ENCODE data around the gene ROBO1. TPM values are rescaled to one million over a fixed set of nuclear protein-coding genes. Genes with fewer than 3 reads are reported as not detected.

ROBO1 gene
- total and polyA plus RNA-seq, 3 experiments from 2014 or later = 0.54 to 0.59 (median 0.55) TPM

- Histone ChIP-seq H3K9me3 (ENCODE audit: low read length) (no peaks in the 10 kb centered on the region), H3K27me3 (ENCODE audit: insufficient read depth, low read length, poor library complexity, severe bottlenecking) (no peaks in the 10 kb centered on the region), H3K4me3 (ENCODE audit: low read length) (no peak overlapping the region), H3K27ac (ENCODE audit: low read depth, low read length) (no peak overlapping the region), H3K36me3 (ENCODE audit: insufficient read depth, low read length) (no peaks in the 10 kb centered on the region), H3K4me1 (ENCODE audit: insufficient read depth, low read length) (no peaks in the 10 kb centered on the region)
- peaks cover 0 to 17% (median 6%) of the 10 kb centered on the region in 5 donors for H3K9me3 Mint-ChIP-seq
- no peaks in the 10 kb centered on the region for H3K27me3 Mint-ChIP-seq
- no peak overlapping the region for H3K27ac Mint-ChIP-seq
- H3K4me3 Mint-ChIP-seq = no peak overlapping the region
- CTCF ChIA-PET = no interaction called here
- H3K4me1 Mint-ChIP-seq = no peaks in the 10 kb centered on the region
- POLR2A ChIA-PET = no interaction called here
- DNase-seq = no peak
- H3K36me3 Mint-ChIP-seq = no peaks in the 10 kb centered on the region
Measured at GRCh38 chr3:78825858-78826215, 942.0 kb downstream of the ROBO1 start.

- no peaks in the 10 kb centered on the region for H3K9me3 ChIP-seq (ENCODE audit: low read length)
Measured at GRCh38 chr3:78825118-78825857, 942.5 kb downstream of the ROBO1 start.

DNA sequence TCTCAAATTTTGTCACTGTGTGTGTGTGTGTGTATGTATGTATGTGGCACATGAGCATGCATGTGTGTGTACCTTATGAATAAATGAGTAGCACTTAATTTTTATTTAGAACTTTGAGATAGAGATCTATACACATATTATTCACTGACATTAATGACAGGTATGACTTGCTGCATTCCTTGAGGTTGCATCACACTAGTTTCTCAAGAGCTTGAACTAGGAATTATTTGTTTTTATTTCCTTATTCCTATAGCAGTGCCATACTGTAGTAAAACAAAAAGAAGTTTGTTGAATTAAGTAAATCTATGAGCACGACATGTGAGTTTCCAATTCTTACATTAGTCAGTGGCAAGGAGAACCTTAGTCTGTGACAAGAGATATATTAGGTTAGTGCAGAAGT, 943.9 kb downstream of the ROBO1 start:
- Mint-ChIP-seq H3K27ac (no peak overlapping the region), H3K27me3 (no peaks in the 10 kb centered on the region), H3K9me3 (peaks cover 2 to 23% (median 6%) of the 10 kb centered on the region in 5 donors), H3K4me1 (no peaks in the 10 kb centered on the region), H3K36me3 (peaks cover 0 to 2% (median 0%) of the 10 kb centered on the region in 3 donors), H3K4me3 (no peak overlapping the region)
- no peaks in the 10 kb centered on the region for H3K27me3 ChIP-seq (ENCODE audit: insufficient read depth, low read length, poor library complexity, severe bottlenecking)
- ChIA-PET CTCF (no interaction called here), POLR2A (no interaction called here)
- no peaks in the 10 kb centered on the region for H3K36me3 ChIP-seq (ENCODE audit: insufficient read depth, low read length)
- H3K4me3 ChIP-seq (ENCODE audit: low read length) = no peak overlapping the region
- DNase-seq = no peak
- H3K9me3 ChIP-seq (ENCODE audit: low read length) = no peaks in the 10 kb centered on the region
- no peak overlapping the region for H3K27ac ChIP-seq (ENCODE audit: low read depth, low read length)
- no peaks in the 10 kb centered on the region for H3K4me1 ChIP-seq (ENCODE audit: insufficient read depth, low read length)

More at GRCh38 chr3:78825118-78825857, 942.5 kb downstream of the ROBO1 start:
- no peak overlapping the region for H3K27ac Mint-ChIP-seq
- H3K9me3 Mint-ChIP-seq = peaks cover 0 to 19% (median 6%) of the 10 kb centered on the region in 5 donors
- H3K4me3 Mint-ChIP-seq = no peak overlapping the region
- Histone ChIP-seq H3K27ac (ENCODE audit: low read depth, low read length) (no peak overlapping the region), H3K4me3 (ENCODE audit: low read length) (no peak overlapping the region), H3K4me1 (ENCODE audit: insufficient read depth, low read length) (no peaks in the 10 kb centered on the region), H3K36me3 (ENCODE audit: insufficient read depth, low read length) (no peaks in the 10 kb centered on the region), H3K27me3 (ENCODE audit: insufficient read depth, low read length, poor library complexity, severe bottlenecking) (no peaks in the 10 kb centered on the region)
- no peaks in the 10 kb centered on the region for H3K36me3 Mint-ChIP-seq
- H3K4me1 Mint-ChIP-seq = no peaks in the 10 kb centered on the region
- DNase-seq = no peak
- POLR2A ChIA-PET = no interaction called here
- CTCF ChIA-PET = no interaction called here
- no peaks in the 10 kb centered on the region for H3K27me3 Mint-ChIP-seq

- Histone ChIP-seq H3K27me3 (ENCODE audit: insufficient read depth, low read length, poor library complexity, severe bottlenecking) (no peaks in the 10 kb centered on the region), H3K36me3 (ENCODE audit: insufficient read depth, low read length) (no peaks in the 10 kb centered on the region), H3K4me1 (ENCODE audit: insufficient read depth, low read length) (no peaks in the 10 kb centered on the region), H3K27ac (ENCODE audit: low read depth, low read length) (no peak overlapping the region), H3K4me3 (ENCODE audit: low read length) (no peak overlapping the region), H3K9me3 (ENCODE audit: low read length) (no peaks in the 10 kb centered on the region)
- H3K9me3 Mint-ChIP-seq = peaks cover 2 to 23% (median 6%) of the 10 kb centered on the region in 5 donors
- peaks cover 0 to 2% (median 0%) of the 10 kb centered on the region in 3 donors for H3K36me3 Mint-ChIP-seq
- ChIA-PET POLR2A (no interaction called here), CTCF (no interaction called here)
- H3K4me3 Mint-ChIP-seq = no peak overlapping the region
- H3K27me3 Mint-ChIP-seq = no peaks in the 10 kb centered on the region
- no peaks in the 10 kb centered on the region for H3K4me1 Mint-ChIP-seq
- DNase-seq = no peak
- no peak overlapping the region for H3K27ac Mint-ChIP-seq
Measured at GRCh38 chr3:78823434-78823833, 944.4 kb downstream of the ROBO1 start.

- H3K9me3 ChIP-seq (ENCODE audit: low read length) = no peaks in the 10 kb centered on the region
- no peaks in the 10 kb centered on the region for H3K4me1 Mint-ChIP-seq
- no peaks in the 10 kb centered on the region for H3K27me3 ChIP-seq (ENCODE audit: insufficient read depth, low read length, poor library complexity, severe bottlenecking)
- no peak overlapping the region for H3K27ac ChIP-seq (ENCODE audit: low read depth, low read length)
- no peaks in the 10 kb centered on the region for H3K36me3 ChIP-seq (ENCODE audit: insufficient read depth, low read length)
- H3K4me3 ChIP-seq (ENCODE audit: low read length) = no peak overlapping the region
- H3K27me3 Mint-ChIP-seq = no peaks in the 10 kb centered on the region
- no peak overlapping the region for H3K4me3 Mint-ChIP-seq
- peaks cover 2 to 23% (median 6%) of the 10 kb centered on the region in 5 donors for H3K9me3 Mint-ChIP-seq
- peaks cover 0 to 2% (median 0%) of the 10 kb centered on the region in 3 donors for H3K36me3 Mint-ChIP-seq
- no peaks in the 10 kb centered on the region for H3K4me1 ChIP-seq (ENCODE audit: insufficient read depth, low read length)
- POLR2A ChIA-PET = no interaction called here
- H3K27ac Mint-ChIP-seq = no peak overlapping the region
- CTCF ChIA-PET = no interaction called here
- no peak for DNase-seq
Measured at GRCh38 chr3:78822726-78823125, 945.1 kb downstream of the ROBO1 start.

GRCh38 chr3:78820542-78820941, 947.3 kb downstream of the ROBO1 start:
- H3K27me3 Mint-ChIP-seq = no peaks in the 10 kb centered on the region
- H3K36me3 Mint-ChIP-seq = peaks cover 0 to 2% (median 0%) of the 10 kb centered on the region in 3 donors
- H3K4me1 Mint-ChIP-seq = no peaks in the 10 kb centered on the region
- no peak for DNase-seq
- H3K27ac Mint-ChIP-seq = no peak overlapping the region
- peaks cover 2 to 24% (median 9%) of the 10 kb centered on the region in 5 donors for H3K9me3 Mint-ChIP-seq
- ChIA-PET CTCF (no interaction called here), POLR2A (no interaction called here)
- Histone ChIP-seq H3K36me3 (ENCODE audit: insufficient read depth, low read length) (no peaks in the 10 kb centered on the region), H3K9me3 (ENCODE audit: low read length) (no peaks in the 10 kb centered on the region), H3K4me1 (ENCODE audit: insufficient read depth, low read length) (no peaks in the 10 kb centered on the region), H3K27ac (ENCODE audit: low read depth, low read length) (no peak overlapping the region), H3K4me3 (ENCODE audit: low read length) (no peak overlapping the region), H3K27me3 (ENCODE audit: insufficient read depth, low read length, poor library complexity, severe bottlenecking) (no peaks in the 10 kb centered on the region)
- H3K4me3 Mint-ChIP-seq = no peak overlapping the region

GRCh38 chr3:78818161-78818985, 949.4 kb downstream of the ROBO1 start:
- no peaks in the 10 kb centered on the region for H3K9me3 ChIP-seq (ENCODE audit: low read length)
- H3K27ac ChIP-seq (ENCODE audit: low read depth, low read length) = no peak overlapping the region
- peak in 1 of 5 donors; percentile 36 for DNase-seq
- ChIA-PET POLR2A (no interaction called here), CTCF (no interaction called here)
- H3K36me3 Mint-ChIP-seq = peaks cover 0 to 2% (median 0%) of the 10 kb centered on the region in 3 donors
- peaks cover 2 to 25% (median 9%) of the 10 kb centered on the region in 5 donors for H3K9me3 Mint-ChIP-seq
- no peak overlapping the region for H3K4me3 Mint-ChIP-seq
- no peak overlapping the region for H3K27ac Mint-ChIP-seq
- no peaks in the 10 kb centered on the region for H3K36me3 ChIP-seq (ENCODE audit: insufficient read depth, low read length)
- no peaks in the 10 kb centered on the region for H3K4me1 ChIP-seq (ENCODE audit: insufficient read depth, low read length)
- H3K27me3 ChIP-seq (ENCODE audit: insufficient read depth, low read length, poor library complexity, severe bottlenecking) = no peaks in the 10 kb centered on the region
- H3K27me3 Mint-ChIP-seq = no peaks in the 10 kb centered on the region
- H3K4me1 Mint-ChIP-seq = no peaks in the 10 kb centered on the region
- H3K4me3 ChIP-seq (ENCODE audit: low read length) = no peak overlapping the region

GRCh38 chr3:78814893-78815562, 952.8 kb downstream of the ROBO1 start:
- CTCF ChIA-PET = interaction anchor here (0.8 kb wide), 1 partner anchor 21 kb away, joined by 3 read pairs; no protein-coding TSS in a partner anchor
- peaks cover 3 to 15% (median 11%) of the 10 kb centered on the region in 5 donors for H3K9me3 Mint-ChIP-seq

More at GRCh38 chr3:78814893-78815562, 952.8 kb downstream of the ROBO1 start:
- DNase-seq = no peak
- no peaks in the 10 kb centered on the region for H3K27me3 ChIP-seq (ENCODE audit: insufficient read depth, low read length, poor library complexity, severe bottlenecking)
- Mint-ChIP-seq H3K27ac (no peak overlapping the region), H3K4me3 (no peak overlapping the region), H3K36me3 (peaks cover 0 to 2% (median 0%) of the 10 kb centered on the region in 3 donors), H3K27me3 (no peaks in the 10 kb centered on the region), H3K4me1 (no peaks in the 10 kb centered on the region)
- no peaks in the 10 kb centered on the region for H3K4me1 ChIP-seq (ENCODE audit: insufficient read depth, low read length)
- H3K4me3 ChIP-seq (ENCODE audit: low read length) = no peak overlapping the region
- POLR2A ChIA-PET = no interaction called here
- no peaks in the 10 kb centered on the region for H3K9me3 ChIP-seq (ENCODE audit: low read length)
- H3K36me3 ChIP-seq (ENCODE audit: insufficient read depth, low read length) = no peaks in the 10 kb centered on the region
- no peak overlapping the region for H3K27ac ChIP-seq (ENCODE audit: low read depth, low read length)
